ENCODE data around the gene SLC13A5. TPM values are rescaled to one million over a fixed set of nuclear protein-coding genes. Genes with fewer than 3 reads are reported as not detected.

The SLC13A5 gene
- polyA plus RNA-seq (2012; rRNA removed): not detected in 2 replicates
- not detected in 2 replicates for polyA plus RNA-seq (2012; cell fraction: cytosol; rRNA removed)
- polyA plus RNA-seq (2012; cell fraction: nucleus; rRNA removed): not detected in 2 replicates

GRCh38 chr17:6713130-6713917, at the start of gene SLC13A5:
Gene SLC13A5, minus strand, starts transcription at chr17:6713369. Its CDS starts 36 bp downstream, at chr17:6713333.
- peak; percentile 32 for DNase-seq
- WGBS (ENCODE audit: low lambda C conversion rate): 1% methylated on average over 41 of the region's 71 CpGs
- POLR2A ChIA-PET: no interaction called here

GRCh38 chr17:6761779-6762178, 48.6 kb upstream of the SLC13A5 start:
- Histone ChIP-seq H3K4me2 (no peak overlapping the region), H3K9me2 (no peaks in the 10 kb centered on the region), H3K9me3 (no peaks in the 10 kb centered on the region), H3K4me3 (ENCODE audit: low read depth in 2 of 2, low read length in 1 of 2) (no peak overlapping the region), H3F3A (replicated peaks; ENCODE audit: insufficient read depth) (no peaks in the 10 kb centered on the region), H3K36me3 (replicated peaks in 1 of 2; ENCODE audit: control insufficient read depth in 1 of 2, insufficient read depth in 2 of 2, low read length in 1 of 2) (no peaks in the 10 kb centered on the region), H3K27me3 (ENCODE audit: insufficient read depth) (peaks cover 24% of the 10 kb centered on the region; the same call in 1 of the 2 replicates), H4K20me1 (ENCODE audit: insufficient read depth) (no peaks in the 10 kb centered on the region), H3K27ac (ENCODE audit: low read depth in 2 of 2, low read length in 1 of 2) (no peak overlapping the region), H3K9ac (no peak overlapping the region), H2AFZ (ENCODE audit: low read depth) (no peak overlapping the region), H3K4me1 (ENCODE audit: control insufficient read depth in 1 of 2, insufficient read depth in 2 of 2, low read depth in 1 of 2, low read length in 1 of 2) (no peaks in the 10 kb centered on the region), H3K79me2 (ENCODE audit: insufficient read depth) (no peaks in the 10 kb centered on the region)
- 7% methylated on average over 8 of the region's 8 CpGs for WGBS (ENCODE audit: low lambda C conversion rate)
- ChIA-PET POLR2A (no interaction called here), CTCF (interaction anchor here (1.4 to 1.5 kb wide), 2 partner anchors 11 to 92 kb away, joined by 3 to 5 read pairs; no protein-coding TSS in a partner anchor)
- TF ChIP-seq POLR2AphosphoS5 (IDR thresholded peaks at IDR 0.05; ENCODE audit: low read depth, low read length) (no peak), EZH2phosphoT487 (IDR thresholded peaks at IDR 0.05; ENCODE audit: borderline replicate concordance, low read depth) (no peak), IRF3 (IDR thresholded peaks at IDR 0.05; ENCODE audit: low read depth, low read length) (no peak), TAF1 (IDR thresholded peaks at IDR 0.05; ENCODE audit: borderline replicate concordance, low read depth, low read length) (no peak), FOXM1 (IDR thresholded peaks at IDR 0.05; ENCODE audit: low read depth) (no peak), GABPA (IDR thresholded peaks at IDR 0.05; ENCODE audit: low read depth) (no peak), RFX5 (IDR thresholded peaks at IDR 0.05; ENCODE audit: low read length) (no peak), RXRA (IDR thresholded peaks at IDR 0.05; ENCODE audit: borderline replicate concordance, low read depth) (no peak), NRF1 (IDR thresholded peaks at IDR 0.05; ENCODE audit: low read depth, low read length) (no peak), SIN3A (IDR thresholded peaks at IDR 0.05; ENCODE audit: borderline replicate concordance, low read depth, low read length) (no peak)
- no peak for DNase-seq

More at GRCh38 chr17:6713130-6713917, at the start of gene SLC13A5:
- Histone ChIP-seq H4K20me1 (ENCODE audit: insufficient read depth) (no peaks in the 10 kb centered on the region), H3K4me3 (ENCODE audit: low read depth in 2 of 2, low read length in 1 of 2) (no peak within 1 kb of the TSS), H3K27ac (ENCODE audit: low read depth in 2 of 2, low read length in 1 of 2) (no peak within 1 kb of the TSS), H3K4me1 (ENCODE audit: control insufficient read depth in 1 of 2, insufficient read depth in 2 of 2, low read depth in 1 of 2, low read length in 1 of 2) (no peaks in the 10 kb centered on the region), H3K9ac (no peak within 1 kb of the TSS), H3K4me2 (no peak within 1 kb of the TSS; the same call in 1 of the 2 replicates), H3F3A (replicated peaks; ENCODE audit: insufficient read depth) (no peaks in the 10 kb centered on the region), H3K9me3 (0 out of 2 replicates have a peak, but pooled peaks cover 4% of the 10 kb centered on the region), H3K36me3 (replicated peaks in 1 of 2; ENCODE audit: control insufficient read depth in 1 of 2, insufficient read depth in 2 of 2, low read length in 1 of 2) (no peaks in the 10 kb centered on the region), H3K79me2 (ENCODE audit: insufficient read depth) (no peaks in the 10 kb centered on the region), H2AFZ (ENCODE audit: low read depth) (peak within 1 kb of the TSS; percentile 11; the same call in 1 of the 2 replicates), H3K27me3 (ENCODE audit: insufficient read depth) (peaks cover 55% of the 10 kb centered on the region; the same call in 1 of the 2 replicates), H3K9me2 (no peaks in the 10 kb centered on the region)
- TF ChIP-seq CTCF (IDR thresholded peaks at IDR 0.05) (peak; percentile 33), USF2 (IDR thresholded peaks at IDR 0.05; ENCODE audit: borderline replicate concordance, low read depth, low read length) (no peak)
- CTCF ChIA-PET: interaction anchor here (0.5 to 0.6 kb wide), 3 partner anchors 47 to 1242 kb away, joined by 3 read pairs; no protein-coding TSS in a partner anchor

Data from SK-N-SH (cell line).